ENCODE results near the gene ADCY4. TPM values are rescaled to one million over a fixed set of nuclear protein-coding genes. Genes with fewer than 3 reads are reported as not detected.

Gene ADCY4
- total RNA-seq, 1 donor from 2014 or later, result not detected

DNA sequence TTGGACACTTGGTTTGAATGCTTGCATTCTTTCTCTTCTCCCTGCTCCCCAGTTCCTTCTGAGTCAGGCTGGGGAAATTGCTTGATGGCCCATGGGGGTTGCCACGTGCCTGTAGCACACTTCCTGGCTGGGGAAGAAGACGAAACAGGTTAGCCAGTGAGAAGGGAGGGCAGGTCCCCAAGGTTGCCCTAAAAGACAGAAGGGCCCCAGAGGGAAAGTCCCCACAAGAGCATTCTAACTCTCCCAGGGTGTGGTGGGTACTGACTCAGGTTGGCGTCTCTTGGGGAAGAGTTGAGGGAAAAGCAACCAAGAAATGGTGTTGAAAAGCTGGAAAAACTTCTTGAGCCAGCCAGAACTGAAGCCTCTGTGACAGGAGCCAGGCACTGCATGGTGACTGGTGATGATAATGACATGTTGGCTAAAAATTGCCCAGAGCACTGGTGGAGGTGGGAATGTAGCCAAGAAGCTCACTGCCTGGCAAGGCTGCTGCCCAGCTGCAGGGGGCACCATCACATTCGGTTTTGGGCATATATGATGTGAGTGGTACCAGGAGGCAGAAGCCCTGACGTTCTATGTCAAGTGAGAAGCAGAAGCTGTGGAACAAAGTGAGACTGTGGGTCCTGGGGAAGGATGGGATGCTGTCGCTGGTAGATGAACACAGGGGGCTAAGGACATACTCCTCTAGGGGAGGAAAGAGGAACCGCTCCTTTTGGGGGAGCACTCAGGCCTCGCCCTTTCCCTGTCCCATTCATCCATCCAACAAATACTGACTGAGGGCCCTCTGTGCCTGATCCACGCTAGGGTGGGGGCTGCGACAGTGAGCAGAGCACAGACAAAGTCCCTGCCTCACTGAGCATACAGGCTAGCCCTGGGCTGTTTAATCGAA lies 55.3 kb downstream of the ADCY4 start:
- DNase-seq (ENCODE audit: low read depth), result peak; percentile 47

DNA sequence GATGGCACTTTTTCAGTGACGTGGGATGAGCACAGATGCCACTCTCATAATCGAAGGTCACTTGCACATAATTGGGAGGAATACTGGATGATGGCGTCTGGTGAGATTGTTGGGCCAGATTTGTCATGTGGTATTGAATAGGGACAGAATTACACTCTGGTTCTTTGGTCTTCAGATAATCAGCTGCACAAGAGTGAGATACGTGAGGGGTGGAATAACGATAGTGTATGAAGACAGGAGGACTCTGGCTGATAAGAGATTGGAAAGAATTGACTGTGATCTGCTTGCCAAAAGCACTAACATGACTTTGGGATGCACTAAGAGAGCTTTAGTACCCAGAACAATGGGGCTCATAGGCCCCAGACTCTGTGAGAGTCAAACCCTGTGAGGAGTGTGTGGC lies 56.4 kb downstream of the ADCY4 start:
- no peak for DNase-seq (ENCODE audit: low read depth)

DNA sequence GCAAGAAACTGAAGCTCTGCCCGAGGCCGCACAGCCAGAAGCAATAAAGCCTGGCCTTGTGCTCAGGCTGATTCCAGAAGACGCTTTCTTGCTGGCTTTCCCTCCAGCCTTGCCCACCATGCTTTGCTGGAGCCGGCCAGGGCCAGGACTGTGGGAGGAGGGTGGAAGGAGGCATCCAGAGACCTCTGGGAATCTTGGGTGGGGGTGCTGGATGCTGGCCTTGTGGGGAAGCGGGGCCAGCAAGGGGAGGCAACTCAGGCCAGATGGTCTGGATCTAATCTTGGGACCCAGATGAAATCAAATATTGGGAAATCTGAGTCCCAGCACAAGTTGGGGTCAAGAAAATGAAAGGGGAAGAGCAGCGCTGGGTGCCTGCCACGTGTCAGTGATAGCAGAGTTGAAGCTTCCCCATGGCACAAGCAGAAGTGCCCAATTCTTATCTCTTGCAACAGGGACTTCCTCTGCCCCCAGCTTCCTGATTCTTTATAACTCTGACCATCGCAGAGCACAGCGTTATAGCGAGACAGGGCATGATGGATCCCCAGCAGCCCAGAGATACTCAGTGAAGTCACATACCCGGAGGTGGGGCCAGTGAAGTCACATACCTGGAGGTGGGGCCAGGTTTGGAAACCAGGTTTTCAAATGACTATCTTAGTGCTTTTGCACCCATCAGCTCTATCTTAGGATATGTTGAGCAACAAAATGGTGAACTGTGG lies 57.1 kb downstream of the ADCY4 start:
- no peak for DNase-seq (ENCODE audit: low read depth)

DNA sequence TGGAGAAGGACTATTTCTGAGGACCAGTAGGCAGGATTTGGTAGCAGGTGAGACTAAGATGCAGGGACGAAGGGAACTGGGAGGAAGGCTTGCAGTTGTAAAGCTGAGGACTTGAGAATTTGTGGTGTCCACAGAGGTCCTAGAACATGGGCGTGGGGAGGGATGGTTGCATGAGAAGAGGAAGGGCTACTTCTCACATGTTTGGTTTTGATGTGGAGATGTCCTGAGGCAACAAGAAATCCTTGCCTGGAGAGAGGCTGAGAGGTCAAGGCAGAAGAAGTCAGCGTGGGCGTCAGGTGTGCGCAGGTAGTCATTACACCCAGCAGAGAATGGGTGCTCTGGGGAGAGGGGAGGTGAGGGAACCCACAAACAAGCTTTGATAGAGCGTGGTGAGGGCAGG lies 57.8 kb downstream of the ADCY4 start:
- no peak for DNase-seq (ENCODE audit: low read depth)

DNA sequence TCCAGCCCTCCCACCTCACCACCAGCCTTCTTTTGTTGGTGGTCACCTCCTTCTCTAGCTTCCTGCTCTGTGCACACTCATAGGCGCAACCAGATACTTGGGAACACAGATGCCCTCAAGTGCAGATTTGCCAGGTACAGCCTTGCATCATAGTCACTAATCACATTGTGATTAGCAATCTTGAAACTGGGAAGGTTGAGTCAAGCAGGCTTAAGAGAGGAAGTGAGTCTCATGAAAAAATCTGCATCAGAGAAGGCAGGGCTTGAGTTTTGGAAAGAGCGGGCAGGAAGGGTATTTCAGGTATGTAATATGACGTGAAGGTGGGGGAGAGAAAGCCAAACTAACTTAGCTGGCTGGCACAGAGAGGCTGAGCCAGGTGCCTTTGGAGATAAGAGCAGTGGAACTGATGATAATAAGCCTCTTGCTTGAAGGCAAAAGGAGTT lies 60.7 kb downstream of the ADCY4 start:
- DNase-seq (ENCODE audit: low read depth), result no peak

DNA sequence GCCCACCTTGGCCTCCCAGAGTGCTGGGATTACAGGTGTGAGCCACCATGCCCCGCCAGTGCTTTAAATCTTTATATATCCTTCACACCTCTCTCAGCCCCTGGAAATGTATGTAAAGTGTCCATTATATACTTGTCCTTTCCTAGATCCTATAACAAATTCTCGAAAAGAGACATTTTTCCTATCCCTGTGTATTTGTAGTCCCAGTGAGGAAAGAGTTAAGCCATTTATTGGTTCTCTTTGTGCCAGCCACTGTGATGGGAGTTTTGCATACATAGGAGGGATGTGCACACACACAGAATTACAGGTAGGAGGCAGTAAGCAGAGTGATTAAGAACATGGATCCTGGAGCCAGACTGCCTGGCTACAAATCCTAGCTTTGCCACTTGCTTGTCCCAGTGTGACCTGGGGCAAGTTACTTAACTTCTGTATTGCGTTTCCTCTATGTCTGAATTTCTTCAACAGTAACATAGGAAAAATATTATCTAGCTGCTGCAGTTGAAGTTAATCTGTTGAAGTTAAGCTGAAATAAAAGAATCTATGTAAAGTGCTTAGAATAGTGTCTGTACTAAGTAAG lies 61.4 kb downstream of the ADCY4 start:
- DNase-seq (ENCODE audit: low read depth), result no peak

DNA sequence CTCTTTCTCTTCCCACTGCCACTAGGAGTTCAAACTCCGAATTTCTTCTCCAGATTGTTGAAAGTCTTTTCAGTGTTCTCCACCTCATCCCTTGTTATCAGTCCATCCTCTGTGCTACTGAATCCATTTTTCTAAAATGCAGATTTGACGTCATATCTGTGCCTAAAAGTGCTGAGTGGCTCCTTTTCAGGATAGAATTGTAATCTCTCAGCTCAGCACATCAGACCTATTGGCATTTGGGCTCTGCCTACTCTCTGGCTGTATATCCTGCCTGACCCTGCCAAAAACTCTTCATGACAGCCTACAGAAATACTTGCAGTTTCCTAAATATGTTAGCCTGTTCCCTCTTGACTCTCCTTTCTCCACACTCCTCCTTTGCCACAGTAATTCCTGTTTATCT lies 62.4 kb downstream of the ADCY4 start:
- DNase-seq (ENCODE audit: low read depth), result no peak

DNA sequence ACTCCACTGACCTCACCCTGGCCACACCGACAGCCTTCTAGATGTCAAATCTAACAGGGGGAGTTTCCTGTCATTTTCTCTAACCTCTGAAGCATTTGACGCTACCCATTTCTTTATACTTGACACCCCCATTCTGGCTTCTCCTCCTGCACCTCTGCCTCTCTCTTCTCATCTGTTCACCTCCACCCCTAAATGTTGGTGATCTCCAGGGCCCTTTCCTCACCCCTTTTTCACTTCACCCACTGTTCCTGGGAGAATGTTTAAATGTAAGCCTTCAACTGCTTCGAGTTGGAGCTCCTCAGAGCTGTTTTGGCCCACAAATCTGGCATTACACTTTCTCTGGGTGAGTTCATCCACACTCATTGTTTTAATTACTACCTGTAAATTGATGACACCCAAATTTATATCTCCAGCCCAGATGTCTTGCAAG lies 63.0 kb downstream of the ADCY4 start:
- no peak for DNase-seq (ENCODE audit: low read depth)

DNA sequence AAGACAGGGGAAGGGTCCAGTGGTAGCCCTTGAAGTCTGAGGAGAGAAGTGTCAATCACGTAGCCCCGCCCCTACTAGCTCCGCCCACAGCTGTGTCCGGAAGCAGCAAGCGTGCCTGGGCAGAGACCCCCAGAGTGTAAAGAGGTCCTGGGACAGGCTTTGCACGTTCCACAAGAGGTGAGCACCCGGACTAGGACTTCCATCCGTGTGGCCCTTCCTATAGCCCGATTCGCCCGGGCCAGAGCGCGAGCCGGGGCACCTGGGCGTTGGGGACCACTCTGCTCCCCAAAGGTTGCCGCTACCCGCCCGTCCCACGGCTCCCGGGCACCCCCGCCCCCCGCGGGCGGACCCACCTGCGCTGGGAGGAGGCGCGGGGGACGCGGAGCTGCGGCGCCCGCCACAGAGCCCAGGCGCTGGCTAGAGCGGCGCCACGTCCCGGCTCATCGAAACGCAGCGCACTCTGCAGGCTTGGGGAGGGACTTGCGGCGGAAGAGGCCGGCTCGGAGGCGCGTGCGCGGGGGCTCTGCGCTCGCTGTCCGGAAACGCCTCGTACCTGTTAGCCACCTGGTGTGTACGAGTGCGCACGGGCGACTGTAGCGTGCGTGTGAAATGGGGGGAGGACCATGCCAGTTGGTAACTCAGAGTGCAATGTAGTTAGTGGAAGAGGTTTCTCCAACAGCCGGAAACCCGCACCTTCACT lies 63.6 kb downstream of the ADCY4 start, which contains the start of gene RABGGTA:
RABGGTA (minus strand) TSS at position 464 of the 700 bp plus-strand sequence. CDS start 482 bp downstream, outside the sequence.
- peak; percentile 89 for DNase-seq (ENCODE audit: low read depth)

DNA sequence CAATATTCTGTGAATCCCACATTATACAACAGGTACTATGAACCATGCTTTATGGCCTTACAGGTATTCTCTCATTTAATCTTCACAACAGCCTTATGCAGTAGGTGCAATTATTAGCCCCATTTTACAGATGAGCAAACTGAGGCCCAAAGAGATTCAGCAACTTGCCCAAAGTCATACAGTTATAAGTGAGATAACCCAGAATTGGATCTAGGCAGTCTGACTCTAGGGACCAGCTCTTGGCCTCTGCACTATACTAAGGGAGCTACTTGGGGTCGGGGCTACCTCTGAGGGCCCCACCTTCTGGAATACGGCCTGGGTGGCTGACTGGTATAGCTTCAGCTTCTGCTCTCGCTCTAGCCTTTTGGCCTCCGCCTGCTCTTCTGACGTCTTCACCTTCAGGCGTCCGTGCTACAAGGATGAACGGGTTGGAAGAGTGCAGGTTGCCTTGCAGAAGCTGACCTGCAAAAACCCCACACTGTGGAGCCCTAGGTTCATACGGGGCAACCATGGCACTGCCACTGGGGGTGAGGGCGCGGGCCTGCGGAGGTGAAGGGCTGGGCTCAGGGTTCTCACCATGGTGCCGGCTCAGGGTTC lies 64.2 kb downstream of the ADCY4 start:
- DNase-seq (ENCODE audit: low read depth), result no peak

DNA sequence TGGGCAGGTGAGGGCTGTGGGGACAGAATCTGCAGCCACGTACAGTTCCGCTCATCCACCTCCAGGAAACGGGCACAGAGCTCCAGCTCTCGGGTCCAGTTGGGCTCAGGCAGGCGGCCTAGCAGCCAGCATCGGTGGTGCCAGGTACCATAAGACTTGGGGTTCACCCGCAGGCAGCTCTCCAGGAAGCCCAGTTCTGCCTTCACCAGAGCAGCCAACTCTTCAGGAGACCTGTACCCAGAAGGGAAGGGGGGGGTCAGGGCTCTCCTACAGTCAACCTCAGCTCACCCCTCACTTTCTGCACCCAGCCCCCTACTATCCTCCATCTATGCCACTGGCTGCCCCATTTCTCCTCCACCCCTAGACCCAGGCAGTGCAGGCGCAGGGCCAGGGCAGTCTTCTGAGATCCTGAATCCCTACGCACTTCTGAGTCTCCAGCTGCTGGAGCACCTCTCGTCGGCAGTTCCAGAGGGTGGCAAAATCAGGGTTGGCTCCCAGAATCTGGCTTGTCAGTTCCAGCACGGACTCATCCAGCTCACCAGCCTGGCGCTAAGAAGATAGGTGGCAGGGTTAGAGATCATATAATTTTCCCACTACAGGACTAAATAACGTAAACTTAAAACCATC lies 64.8 kb downstream of the ADCY4 start:
- DNase-seq (ENCODE audit: low read depth), result no peak

DNA sequence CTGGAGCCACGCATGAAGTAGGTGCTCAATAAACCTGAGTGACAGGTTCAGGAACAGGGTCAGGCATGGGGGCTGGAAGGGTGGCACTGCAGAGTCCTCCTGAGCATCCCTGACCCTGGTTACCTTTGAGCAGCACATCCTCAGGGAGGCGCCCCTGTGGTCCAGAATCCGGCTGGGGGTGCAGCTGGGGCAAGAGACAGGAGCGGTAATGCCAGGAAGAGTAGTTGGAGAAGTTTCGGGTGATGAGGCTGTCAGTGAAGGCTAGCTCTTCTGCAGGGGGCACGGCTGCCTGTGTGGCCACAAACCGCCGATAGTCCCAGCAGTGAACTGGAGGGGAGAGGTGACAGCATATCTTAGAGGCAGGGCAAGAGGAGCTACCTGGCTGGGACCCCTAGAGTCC lies 65.5 kb downstream of the ADCY4 start:
- DNase-seq (ENCODE audit: low read depth), result no peak

Other genes starting within 250 kb of the ADCY4 start
- gene PCK2, start 240.8 kb downstream of the ADCY4 start, total RNA-seq, result 8.2 and 8.7 TPM in 2 replicates
- 94.6 and 112 TPM in 2 replicates for gene DCAF11, start 220.3 kb downstream of the ADCY4 start, total RNA-seq
- 4.3 and 4.5 TPM in 2 replicates for gene NRL, start 220.1 kb downstream of the ADCY4 start, total RNA-seq
- gene FITM1, start 204.4 kb downstream of the ADCY4 start, total RNA-seq, result 144 and 180 TPM in 2 replicates
- 423 and 428 TPM in 2 replicates for gene PSME1, start 198.9 kb downstream of the ADCY4 start, total RNA-seq
- 18.8 and 25.4 TPM in 2 replicates for gene EMC9, start 193.5 kb downstream of the ADCY4 start, total RNA-seq
- gene PSME2, start 188.5 kb downstream of the ADCY4 start, total RNA-seq, result 107 and 129 TPM in 2 replicates
- 57.6 and 60.4 TPM in 2 replicates for gene RNF31, start 187.6 kb downstream of the ADCY4 start, total RNA-seq
- gene IRF9, start 173.8 kb downstream of the ADCY4 start, total RNA-seq, result 48.6 and 94.1 TPM in 2 replicates
- gene REC8, start 163.0 kb downstream of the ADCY4 start, total RNA-seq, result 1.1 and 1.6 TPM in 2 replicates
- gene IPO4, start 146.3 kb downstream of the ADCY4 start, total RNA-seq, result 85.4 and 99.4 TPM in 2 replicates
- gene TM9SF1, start 139.6 kb downstream of the ADCY4 start, total RNA-seq, result 59.5 and 76.3 TPM in 2 replicates
- not detected in 2 replicates for gene TSSK4, start 129.4 kb downstream of the ADCY4 start, total RNA-seq
- 42.1 and 49.6 TPM in 2 replicates for gene CHMP4A, start 121.6 kb downstream of the ADCY4 start, total RNA-seq
- 16.6 and 16.7 TPM in 2 replicates for gene MDP1, start 119.0 kb downstream of the ADCY4 start, total RNA-seq
- 196 and 233 TPM in 2 replicates for gene NEDD8, start 102.7 kb downstream of the ADCY4 start, total RNA-seq
- 60.8 and 90.3 TPM in 2 replicates for gene GMPR2, start 102.1 kb downstream of the ADCY4 start, total RNA-seq
- gene TINF2, start 92.4 kb downstream of the ADCY4 start, total RNA-seq, result 39.2 and 48.7 TPM in 2 replicates
- gene TGM1, start 71.9 kb downstream of the ADCY4 start, total RNA-seq, result 0.08 and 0.99 TPM in 2 replicates
- 26.3 TPM in 2 replicates for gene RABGGTA, start 63.5 kb downstream of the ADCY4 start, total RNA-seq
- 17.5 and 25.1 TPM in 2 replicates for gene DHRS1, start 35.3 kb downstream of the ADCY4 start, total RNA-seq
- gene NOP9, start 35.2 kb downstream of the ADCY4 start, total RNA-seq, result 27.9 and 28.9 TPM in 2 replicates
- not detected in 2 replicates for gene CIDEB, start 27.1 kb downstream of the ADCY4 start, total RNA-seq
- gene LTB4R2, start 24.9 kb downstream of the ADCY4 start, total RNA-seq, result 2.7 and 3.2 TPM in 2 replicates
- 0.67 and 0.68 TPM in 2 replicates for gene LTB4R, start 23.6 kb downstream of the ADCY4 start, total RNA-seq
- gene RIPK3, start 4.9 kb upstream of the ADCY4 start, total RNA-seq, result not detected in 2 replicates
- 19.4 and 23.2 TPM in 2 replicates for gene NFATC4, start 33.1 kb upstream of the ADCY4 start, total RNA-seq
- 0.05 and 0.21 TPM in 2 replicates for gene NYNRIN, start 63.9 kb upstream of the ADCY4 start, total RNA-seq
- 1.0 and 1.2 TPM in 2 replicates for gene CBLN3, start 94.6 kb upstream of the ADCY4 start, total RNA-seq
- gene KHNYN, start 94.9 kb upstream of the ADCY4 start, total RNA-seq, result 28.0 and 29.6 TPM in 2 replicates
- 24.2 and 27.5 TPM in 2 replicates for gene SDR39U1, start 107.7 kb upstream of the ADCY4 start, total RNA-seq
- not detected in 2 replicates for gene CMA1, start 173.2 kb upstream of the ADCY4 start, total RNA-seq
- gene CTSG, start 241.2 kb upstream of the ADCY4 start, total RNA-seq, result not detected in 2 replicates